ENCODE data around the gene MINDY1.
A peak's percentile ranks its signal among the peaks of the same experiment; 100 is the strongest.

The MINDY1 gene

GRCh38 chr1:150985179-150985825, 21.4 kb downstream of the MINDY1 start:
- no peak for DNase-seq

- no peak for DNase-seq
These were observed 24.6 kb downstream of the MINDY1 start, which contains the start of gene ANXA9 for GRCh38 chr1:150981805-150982712. Gene ANXA9 (plus strand): TSS chr1:150982292. CDS start chr1:150983106, 814 bp downstream.

- DNase-seq: no peak
These were observed 25.4 kb downstream of the MINDY1 start for GRCh38 chr1:150981177-150981804.

GRCh38 chr1:150979092-150980056, 27.3 kb downstream of the MINDY1 start:
- DNase-seq: peak; percentile 93

GRCh38 chr1:150976879-150977694, 29.6 kb downstream of the MINDY1 start:
- DNase-seq: peak; percentile 70

- DNase-seq: no peak
These were observed 30.3 kb downstream of the MINDY1 start for GRCh38 chr1:150976401-150976821.

- DNase-seq: peak; percentile 73
These were observed 31.9 kb downstream of the MINDY1 start, which contains the start of gene CERS2 for GRCh38 chr1:150974580-150975478. Gene CERS2 (minus strand): TSS chr1:150974835. CDS start chr1:150969090, 5,745 bp downstream.

GRCh38 chr1:150973836-150974579, 32.7 kb downstream of the MINDY1 start:
- peak; percentile 27 for DNase-seq

GRCh38 chr1:150973258-150973835, 33.4 kb downstream of the MINDY1 start:
- DNase-seq: peak; percentile 14

- no peak for DNase-seq
These were observed 34.2 kb downstream of the MINDY1 start for GRCh38 chr1:150972417-150972940.

- no peak for DNase-seq
These were observed 34.9 kb downstream of the MINDY1 start for GRCh38 chr1:150971583-150972416.

GRCh38 chr1:150970808-150971582, 35.7 kb downstream of the MINDY1 start:
- DNase-seq: no peak

- no peak for DNase-seq
These were observed 37.1 kb downstream of the MINDY1 start for GRCh38 chr1:150969626-150970025.

- DNase-seq: no peak
These were observed 38.2 kb downstream of the MINDY1 start for GRCh38 chr1:150968491-150968890.

- no peak for DNase-seq
These were observed 38.8 kb downstream of the MINDY1 start for GRCh38 chr1:150967936-150968335.

- DNase-seq: no peak
These were observed 40.7 kb downstream of the MINDY1 start for GRCh38 chr1:150966011-150966410.

GRCh38 chr1:150965605-150966004, 41.1 kb downstream of the MINDY1 start:
- no peak for DNase-seq

Data from activated gamma-delta T cell treated with Interleukin-2 at 50 U/mL for 16 hours (primary cell).